H1 (cell line): Measurements from ENCODE around the gene CPEB1. TPM values are rescaled to one million over a fixed set of nuclear protein-coding genes. Genes with fewer than 3 reads are reported as not detected.
A peak's percentile ranks its signal among the peaks of the same experiment; 100 is the strongest.

Source experiments
- CTCF ChIA-PET: fragments of 300-600 bp; sonication (Branson Sonifier 250); formaldehyde crosslinking; loops from one replicate; lab custom pipeline; 2021; ENCODE audit not compliant: partially characterized antibody; lab: Charles Lee
- POLR2A ChIA-PET: fragments of 300-600 bp; sonication (Branson Sonifier 250); formaldehyde crosslinking; loops from one replicate; lab custom pipeline; 2021; ENCODE audit warnings: inconsistent platforms; ENCODE audit not compliant: partially characterized antibody; lab: Charles Lee
- DNase-seq, 2 experiments: peaks; one replicate each; pipeline versions ENCODE4 v3.0.0 to v3.0.0-alpha.2; 2010 to 2022; ENCODE audit warnings: low spot score in 2 of 2, low read depth in 1 of 2, mixed read lengths in 1 of 2
- FAIRE-seq: peaks from 2 replicates; lab custom pipeline; 2011; peaks lifted over from hg19 to GRCh38; lab: Jason Lieb, UNC
- H2AFZ ChIP-seq: 2 replicates; pipeline ENCODE4 v1.8.1; 2012; ENCODE audit warnings: low read length, inconsistent platforms
- H2AK5ac ChIP-seq: 2 replicates; pipeline ENCODE4 v1.6.1; 2013; ENCODE audit warnings: low read depth, low read length
- H2BK120ac ChIP-seq: replicated peaks from 2 replicates; pipeline ENCODE3; 2013; ENCODE audit warnings: low read depth, low read length, inconsistent platforms
- H2BK12ac ChIP-seq: 2 replicates; pipeline ENCODE4 v1.6.1; 2013; ENCODE audit warnings: low read depth, low read length
- H2BK15ac ChIP-seq: 2 replicates; pipeline ENCODE4 v1.6.1; 2013; ENCODE audit warnings: low read length
- H2BK20ac ChIP-seq: 2 replicates; pipeline ENCODE4 v1.6.1; 2013; ENCODE audit warnings: low read length
- H2BK5ac ChIP-seq: 2 replicates; pipeline ENCODE4 v1.6.1; 2013; ENCODE audit warnings: low read depth, low read length
- H3K14ac ChIP-seq: 2 replicates; pipeline ENCODE4 v1.6.1; 2013; ENCODE audit warnings: inconsistent platforms; ENCODE audit not compliant: insufficient read length
- H3K18ac ChIP-seq: 2 replicates; pipeline ENCODE4 v1.6.1; 2013; ENCODE audit warnings: low read length; ENCODE audit errors: extremely low read depth
- H3K23ac ChIP-seq: 2 replicates; pipeline ENCODE4 v1.6.1; 2013; ENCODE audit warnings: inconsistent platforms; ENCODE audit not compliant: insufficient read length
- H3K23me2 ChIP-seq: 2 replicates; pipeline ENCODE4 v1.6.1; 2013; ENCODE audit warnings: low read depth, low read length
- H3K27ac ChIP-seq: 2 replicates; pipeline ENCODE4 v1.6.1; 2011; ENCODE audit warnings: low read depth, low read length, inconsistent platforms
- H3K27me3 ChIP-seq, 4 experiments: replicated peaks in 1 of 4; 1 replicate in 1 of 4; 2 replicates in 3 of 4; pipeline versions ENCODE4 v1.6.1 to v1.8.1; 2011 to 2013; ENCODE audit warnings: low read length in 3 of 4, mild to moderate bottlenecking in 3 of 4, inconsistent platforms in 2 of 4, mixed read lengths in 2 of 4, moderate library complexity in 1 of 4; ENCODE audit not compliant: control insufficient read depth in 3 of 4, insufficient read depth in 3 of 4; ENCODE audit errors: extremely low read depth in 1 of 4
- H3K36me3 ChIP-seq, 4 experiments: 2 replicates each; pipeline versions ENCODE4 v1.6.1 to v1.8.1; 2011 to 2013; ENCODE audit warnings: mild to moderate bottlenecking in 4 of 4, low read length in 3 of 4, moderate library complexity in 2 of 4, control low read depth in 1 of 4, inconsistent platforms in 1 of 4; ENCODE audit not compliant: insufficient read depth in 4 of 4, control insufficient read depth in 2 of 4
- H3K4ac ChIP-seq: replicated peaks from 2 replicates; pipeline ENCODE3; 2013; ENCODE audit warnings: low read length, low read depth, mixed read lengths, inconsistent platforms; ENCODE audit not compliant: insufficient read length
- H3K4me1 ChIP-seq, 4 experiments: replicated peaks in 1 of 4; 1 replicate in 1 of 4; 2 replicates in 3 of 4; pipeline versions ENCODE4 v1.6.1 to v1.8.1; 2011 to 2013; ENCODE audit warnings: low read length in 3 of 4, inconsistent platforms in 2 of 4, mixed read lengths in 1 of 4; ENCODE audit not compliant: insufficient read depth in 4 of 4, control insufficient read depth in 3 of 4
- H3K4me2 ChIP-seq, 2 experiments: 2 replicates each; pipeline versions ENCODE4 v1.6.1 to v1.8.1; 2011 to 2013; ENCODE audit warnings: low read depth in 2 of 2, low read length in 2 of 2, control low read depth in 1 of 2, inconsistent platforms in 1 of 2, mild to moderate bottlenecking in 1 of 2; ENCODE audit not compliant: insufficient read depth in 1 of 2
- H3K4me3 ChIP-seq, 4 experiments: fragments of 200-600, 300-600 bp in 1 of 4; sonication (generic), shearing (Covaris generic), sonication (Bioruptor Twin) in 1 of 4; 2 replicates each; pipeline versions ENCODE4 v1.5.1 to v1.8.1; 2011 to 2016; ENCODE audit warnings: low read length in 4 of 4, low read depth in 3 of 4, control low read depth in 2 of 4, inconsistent platforms in 2 of 4, mild to moderate bottlenecking in 2 of 4, mixed read lengths in 1 of 4, moderate library complexity in 1 of 4; ENCODE audit not compliant: insufficient read depth in 2 of 4; ENCODE audit errors: extremely low read depth in 1 of 4
- H3K56ac ChIP-seq: replicated peaks from 2 replicates; pipeline ENCODE3; 2013; ENCODE audit warnings: low read depth, mild to moderate bottlenecking, mixed read lengths, low read length, inconsistent platforms; ENCODE audit not compliant: insufficient read length
- H3K79me1 ChIP-seq: 2 replicates; pipeline ENCODE4 v1.6.1; 2013; ENCODE audit warnings: low read depth, low read length, control low read depth
- H3K79me2 ChIP-seq, 2 experiments: 2 replicates each; pipeline versions ENCODE4 v1.6.1 to v1.8.1; 2012 to 2013; ENCODE audit warnings: low read length in 2 of 2, mild to moderate bottlenecking in 2 of 2, inconsistent platforms in 1 of 2; ENCODE audit not compliant: insufficient read depth in 2 of 2, control insufficient read depth in 1 of 2
- H3K9ac ChIP-seq, 4 experiments: replicated peaks in 1 of 4; 1 replicate in 1 of 4; 2 replicates in 3 of 4; pipeline versions ENCODE4 v1.6.1 to v1.8.1; 2011 to 2013; ENCODE audit warnings: low read depth in 3 of 4, low read length in 3 of 4, control low read depth in 2 of 4, mild to moderate bottlenecking in 2 of 4, moderate library complexity in 2 of 4, inconsistent platforms in 1 of 4; ENCODE audit errors: extremely low read depth in 1 of 4
- H3K9me3 ChIP-seq, 2 experiments: 2 replicates each; pipeline versions ENCODE4 v1.6.1 to v1.8.1; 2012 to 2013; ENCODE audit warnings: mild to moderate bottlenecking in 2 of 2, moderate library complexity in 2 of 2, control low read depth in 1 of 2, inconsistent platforms in 1 of 2, low read depth in 1 of 2, low read length in 1 of 2, mixed read lengths in 1 of 2; ENCODE audit not compliant: insufficient read depth in 2 of 2
- H4K20me1 ChIP-seq, 2 experiments: replicated peaks in 1 of 2; 2 replicates each; pipeline versions ENCODE3 to v1.8.1; 2011 to 2013; ENCODE audit warnings: inconsistent platforms in 2 of 2, low read length in 2 of 2, mild to moderate bottlenecking in 1 of 2; ENCODE audit not compliant: insufficient read depth in 2 of 2, control insufficient read depth in 1 of 2
- H4K5ac ChIP-seq: 2 replicates; pipeline ENCODE4 v1.6.1; 2013; ENCODE audit warnings: low read length, low read depth, mixed read lengths, inconsistent platforms; ENCODE audit not compliant: insufficient read length
- H4K8ac ChIP-seq: 2 replicates; pipeline ENCODE4 v1.8.0; 2013; ENCODE audit warnings: mild to moderate bottlenecking, moderate library complexity, low read length, inconsistent platforms; ENCODE audit not compliant: insufficient read depth; ENCODE audit errors: extremely low read depth
- H4K91ac ChIP-seq: replicated peaks from 2 replicates; pipeline ENCODE3; 2013; ENCODE audit warnings: low read length, mixed read lengths, inconsistent platforms; ENCODE audit not compliant: insufficient read length
- KDM4A ChIP-seq: IDR thresholded peaks from one replicate; pipeline ENCODE4 v1.7.1; 2012; ENCODE audit warnings: low read depth, mild to moderate bottlenecking, moderate library complexity, low read length, inconsistent platforms; ENCODE audit not compliant: severe bottlenecking
- WGBS, 2 experiments: shearing (Covaris generic) in 1 of 2; methylation state at CpG; one replicate each; pipeline versions ENCODE4 v1.1.6 to v1.1.7; 2013 to 2015; ENCODE audit warnings: low lambda C conversion rate in 2 of 2, mixed read lengths in 2 of 2, inconsistent platforms in 1 of 2, low coverage in 1 of 2, missing lambda C conversion rate in 1 of 2; ENCODE audit not compliant: insufficient replicate concordance in 2 of 2, insufficient coverage in 1 of 2, insufficient read length in 1 of 2; ENCODE audit errors: extremely low coverage in 1 of 2, missing lambda C conversion rate in 1 of 2; 5-methylcytosine and 5-hydroxymethylcytosine counted together
- polyA plus RNA-seq, 7 experiments: library from polyadenylated mRNA; depleted of rRNA in 3 of 7; stranded (reverse) in 5 of 7; unstranded in 2 of 7; fragments of >200 nt in 5 of 7; fragments of 200-250 nt in 2 of 7; gene quantifications; 1 replicate in 5 of 7; 2 replicates in 1 of 7; 4 replicates in 1 of 7; pipeline versions ENCODE4 v1.2.1 to v1.2.3, GENCODE V29; 2011 to 2013; ENCODE audit warnings: missing spikeins in 2 of 7, mixed read lengths in 2 of 7
- total RNA-seq: library from RNA; stranded (reverse); fragmentation: NEBNext Ultra II Directional; extraction: Animal tissue kit (Norgen Biotek cat#: 25700); gene quantifications from 2 replicates; pipeline ENCODE4 v1.2.1, GENCODE V29; 2021

The CPEB1 gene
- total and polyA plus RNA-seq, 2 of the 8 experiments (the other 6 are each of a cell fraction or from before 2014, with no cell fraction given), result 4.4 to 4.5 TPM

DNA sequence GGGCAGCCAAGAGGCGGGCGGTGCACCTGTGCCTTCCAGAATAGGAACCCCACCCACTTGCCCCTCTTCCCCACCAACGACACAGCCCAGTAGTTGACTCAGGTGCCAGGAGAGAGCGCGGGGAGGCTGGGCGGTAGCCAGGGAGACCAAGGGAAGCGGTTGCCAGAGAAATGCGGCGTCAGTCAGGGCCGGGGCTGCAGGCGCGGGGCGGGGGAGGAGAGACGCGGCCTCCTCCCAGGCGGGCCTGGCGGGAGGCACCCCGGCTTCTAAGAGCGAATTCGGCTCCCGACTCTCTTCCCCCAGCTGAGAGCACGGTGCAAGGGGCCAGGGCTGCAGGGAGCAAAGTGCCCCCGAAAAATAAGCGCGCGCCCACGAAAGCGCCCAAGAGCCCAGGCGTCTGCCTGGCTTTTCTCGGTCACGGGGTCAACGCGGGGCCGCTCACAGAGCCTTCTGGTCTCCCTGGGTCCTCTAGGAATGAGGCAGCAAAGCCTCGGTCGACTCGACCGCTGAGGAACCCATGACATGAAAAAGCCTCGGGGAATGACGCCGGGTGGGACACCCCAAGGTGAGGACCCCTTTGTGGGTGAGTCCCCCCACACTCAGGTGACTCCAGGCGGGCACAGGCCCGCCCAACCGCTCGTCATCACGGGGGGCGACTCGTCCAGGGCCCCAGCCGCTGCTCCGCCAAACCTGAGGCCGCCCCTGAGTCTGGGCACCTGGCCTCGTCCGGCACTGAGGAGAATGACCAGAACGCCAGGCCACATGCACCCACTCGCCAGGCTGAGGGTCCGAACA is 716 bp downstream of the CPEB1 start:
- Histone ChIP-seq H3K4me2 (peak overlapping the region; percentile 64 to 69), H3K9ac (no peak overlapping the region), H2BK120ac (no peak overlapping the region), H3K18ac (no peak overlapping the region), H3K79me2 (no peaks in the 10 kb centered on the region), H3K4ac (no peak overlapping the region), H4K20me1 (peaks cover 0 to 4% of the 10 kb centered on the region in 2 experiments), H2BK12ac (no peak overlapping the region), H3K27ac (no peak overlapping the region), H3K79me1 (no peaks in the 10 kb centered on the region), H3K56ac (no peak overlapping the region), H3K14ac (no peak overlapping the region), H4K91ac (no peak overlapping the region), H2BK20ac (no peak overlapping the region), H3K4me1 (peaks cover 0 to 5% (median 3%) of the 10 kb centered on the region in 4 experiments; a peak in 4 of 7 replicates), H3K23ac (no peak overlapping the region), H3K23me2 (peaks cover 9% of the 10 kb centered on the region; the same call in 1 of the 2 replicates), H3K27me3 (peaks cover 27 to 55% (median 50%) of the 10 kb centered on the region in 4 experiments), H4K8ac (peak overlapping the region; percentile 14), H2BK5ac (no peak overlapping the region), H2BK15ac (no peak overlapping the region), H2AK5ac (no peak overlapping the region), H4K5ac (no peak overlapping the region), H2AFZ (no peak overlapping the region), H3K36me3 (peaks cover 0 to 6% (median 0%) of the 10 kb centered on the region in 4 experiments; a peak in 1 of 8 replicates), H3K9me3 (peaks cover 0 to 7% of the 10 kb centered on the region in 2 experiments; a peak in 2 of 4 replicates), H3K4me3 (peak overlapping the region in 2 of 4 experiments; percentile 8 to 54; a peak in 4 of 8 replicates)
- DNase-seq (peak in 1 of 2 experiments; percentile 76), FAIRE-seq (no peak)
- 36% methylated on average over 44 of the region's 56 CpGs; no CpG with 5 or more reads in 1 of the 2 experiments for WGBS, 2 experiments
- POLR2A ChIA-PET, result interaction anchor here (0.9 to 1.0 kb wide), 2 partner anchors 106 to 107 kb away, joined by 3 to 4 read pairs; partner anchors contain the start of gene RPS17
- CTCF ChIA-PET, result interaction anchor here (0.9 to 1.0 kb wide), 2 partner anchors 24 to 35 kb away, joined by 3 to 4 read pairs; no protein-coding TSS in a partner anchor
- peak; percentile 48 for TF ChIP-seq KDM4A
